ENCODE data around the gene SMARCA1.

The SMARCA1 gene

GRCh38 chrX:129452523-129452922, 70.8 kb downstream of the SMARCA1 start:
- DNase-seq (ENCODE audit: low spot score) = no peak

- DNase-seq (ENCODE audit: low spot score) = no peak
Observed at GRCh38 chrX:129450123-129450522, 73.2 kb downstream of the SMARCA1 start.

- no peak for DNase-seq (ENCODE audit: low spot score)
Observed at GRCh38 chrX:129449148-129449547, 74.1 kb downstream of the SMARCA1 start.

- no peak for DNase-seq (ENCODE audit: low spot score)
Observed at GRCh38 chrX:129445436-129445835, 77.9 kb downstream of the SMARCA1 start.

- DNase-seq (ENCODE audit: low spot score) = no peak
Observed at GRCh38 chrX:129433945-129434344, 89.3 kb downstream of the SMARCA1 start.

GRCh38 chrX:129433461-129433860, 89.8 kb downstream of the SMARCA1 start:
- no peak for DNase-seq (ENCODE audit: low spot score)

- no peak for DNase-seq (ENCODE audit: low spot score)
Observed at GRCh38 chrX:129427267-129427666, 96.0 kb downstream of the SMARCA1 start.

- no peak for DNase-seq (ENCODE audit: low spot score)
Observed at GRCh38 chrX:129423191-129423590, 100.1 kb downstream of the SMARCA1 start.

- no peak for DNase-seq (ENCODE audit: low spot score)
Observed at GRCh38 chrX:129404670-129405008, 118.7 kb downstream of the SMARCA1 start.

GRCh38 chrX:129403974-129404669, 119.2 kb downstream of the SMARCA1 start:
- no peak for DNase-seq (ENCODE audit: low spot score)

Data from AG08396 (cell line).